ENCODE data around the gene OLFM1. TPM values are rescaled to one million over a fixed set of nuclear protein-coding genes. Genes with fewer than 3 reads are reported as not detected.

The OLFM1 gene
- total and polyA plus RNA-seq, 2 of the 4 experiments (the other 2 are of a cell fraction): 0.36 to 0.38 TPM

- Histone ChIP-seq H2AK9ac (replicated peaks; ENCODE audit: low read depth, low read length, poor library complexity) (no peak overlapping the region), H4K91ac (ENCODE audit: insufficient read depth, low read depth, low read length) (no peak overlapping the region), H3K9me3 (ENCODE audit: control insufficient read depth, insufficient read depth, low read length) (peaks cover 33% of the 10 kb centered on the region), H2AK5ac (ENCODE audit: low read depth, low read length) (no peak overlapping the region), H3K23ac (ENCODE audit: low read depth, low read length) (no peak overlapping the region), H3K4ac (ENCODE audit: low read depth, low read length) (no peak overlapping the region), H3K79me1 (ENCODE audit: low read depth in 1 of 2, low read length in 2 of 2) (no peaks in the 10 kb centered on the region), H3K9me1 (ENCODE audit: insufficient read depth, low read length) (no peaks in the 10 kb centered on the region), H3K27me3 (ENCODE audit: control insufficient read depth, insufficient read depth, low read length) (no peaks in the 10 kb centered on the region), H2BK5ac (ENCODE audit: low read depth, low read length, poor library complexity, severe bottlenecking) (no peak overlapping the region), H3K4me1 (ENCODE audit: control insufficient read depth, insufficient read depth, low read length) (no peaks in the 10 kb centered on the region), H3K4me2 (ENCODE audit: low read depth, low read length) (no peak overlapping the region), H2BK120ac (ENCODE audit: low read depth, low read length) (no peak overlapping the region), H2BK20ac (ENCODE audit: low read depth, low read length) (no peak overlapping the region), H2BK15ac (ENCODE audit: low read depth, low read length) (no peak overlapping the region), H3K14ac (replicated peaks; ENCODE audit: low read depth, low read length) (no peak overlapping the region), H3K27ac (ENCODE audit: insufficient read depth, low read length) (no peak overlapping the region), H3K18ac (ENCODE audit: low read depth, low read length) (no peak overlapping the region), H4K5ac (ENCODE audit: low read depth, low read length) (no peak overlapping the region), H3K4me3 (ENCODE audit: insufficient read depth, low read depth, low read length) (no peak overlapping the region), H3K56ac (ENCODE audit: extremely low read depth, insufficient read depth, low read length) (no peak overlapping the region), H4K8ac (ENCODE audit: low read depth in 2 of 2, low read length in 2 of 2) (no peak overlapping the region), H2AFZ (replicated peaks; ENCODE audit: low read length, poor library complexity) (no peak overlapping the region), H4K20me1 (ENCODE audit: insufficient read depth, low read length) (no peaks in the 10 kb centered on the region), H3K9ac (ENCODE audit: low read depth, low read length) (no peak overlapping the region), H3K36me3 (ENCODE audit: control insufficient read depth, insufficient read depth, low read length) (no peaks in the 10 kb centered on the region)
- DNase-seq (no peak), ATAC-seq (ENCODE audit: low read depth) (no peak)
- CTCF ChIA-PET: no interaction called here
- intact Hi-C loops (cut with micrococcal nuclease): no loop called here
- TF ChIP-seq RFX5 (IDR thresholded peaks at IDR 0.05; ENCODE audit: low read depth, low read length): no peak
- no peak for TF ChIP-seq MAFK (IDR thresholded peaks at IDR 0.05; ENCODE audit: low read depth, low read length)
- no peak for TF ChIP-seq BHLHE40 (IDR thresholded peaks at IDR 0.05; ENCODE audit: low read depth, low read length)
- no peak for TF ChIP-seq RCOR1 (IDR thresholded peaks at IDR 0.05; ENCODE audit: insufficient replicate concordance, low read length)
- no peak for TF ChIP-seq RAD21 (IDR thresholded peaks at IDR 0.05; ENCODE audit: low read length)
- no peak for TF ChIP-seq NFE2L2 (IDR thresholded peaks at IDR 0.05; ENCODE audit: low read depth, low read length)
- TF ChIP-seq MXI1 (IDR thresholded peaks at IDR 0.05; ENCODE audit: borderline replicate concordance, low read depth, low read length): no peak
- no peak for TF ChIP-seq CTCF (conservative IDR thresholded peaks at IDR 0.05; ENCODE audit: low read depth, low read length)
- no peak for TF ChIP-seq CHD1 (IDR thresholded peaks at IDR 0.05; ENCODE audit: low read depth, low read length)
- TF ChIP-seq ELK1 (IDR thresholded peaks at IDR 0.05; ENCODE audit: borderline replicate concordance, low read depth, low read length): no peak
- TF ChIP-seq SMC3 (IDR thresholded peaks at IDR 0.05; ENCODE audit: low read depth, low read length): no peak
- dilution Hi-C loops (cut with HindIII; ENCODE audit: low sequenced_read_pairs, unreplicated experiment): no loop called here
- no TSS peak for BruUV-seq (replicated peaks)
- in situ Hi-C loops (cut with MboI; ENCODE audit: low sequenced_read_pairs): no loop called here
- POLR2A ChIA-PET (ENCODE audit: unreplicated experiment): no interaction called here
- 0% methylated on average over 1 of the region's 7 CpGs; no CpG with 5 or more reads in 1 of the 2 experiments for WGBS, 2 experiments (ENCODE audit: extremely low coverage in 2 of 2, insufficient read length in 1 of 2)
These were observed 73.4 kb downstream of the OLFM1 start for GRCh38 chr9:135160862-135161261.

Data from IMR-90 (cell line).